ENCODE measurements around the gene KCNAB2. TPM values are rescaled to one million over a fixed set of nuclear protein-coding genes. Genes with fewer than 3 reads are reported as not detected.

The KCNAB2 gene
- total RNA-seq, 1 experiment from 2014 or later, result 11.0 TPM

GRCh38 chr1:6003568-6004411, 41.9 kb upstream of the KCNAB2 start:
- TF ChIP-seq CTCF (IDR thresholded peaks at IDR 0.05; ENCODE audit: insufficient read depth in 1 of 2, low read depth in 1 of 2, low read length in 1 of 2, severe bottlenecking in 1 of 2, unreplicated experiment in 1 of 2), result no peak
- H3K27me3 Mint-ChIP-seq (ENCODE audit: insufficient read depth, unreplicated experiment), result no peaks in the 10 kb centered on the region
- Histone ChIP-seq H3K27me3 (replicated peaks; ENCODE audit: control insufficient read depth, insufficient read depth, low read length) (no peaks in the 10 kb centered on the region), H3K4me3 (ENCODE audit: low read depth, low read length) (no peak overlapping the region), H3K4me1 (peaks cover 3% of the 10 kb centered on the region), H3K36me3 (ENCODE audit: control insufficient read depth, insufficient read depth, low read length) (no peaks in the 10 kb centered on the region), H3K9me3 (no peaks in the 10 kb centered on the region)
- BruUV-seq (replicated peaks), result no TSS peak
- H3K36me3 Mint-ChIP-seq (ENCODE audit: insufficient read depth, unreplicated experiment), result no peaks in the 10 kb centered on the region
- H3K27ac Mint-ChIP-seq (ENCODE audit: unreplicated experiment), result no peak overlapping the region
- no peak for DNase-seq
- ChIA-PET POLR2A (no interaction called here), CTCF (no interaction called here)
- no peak overlapping the region for H3K4me3 Mint-ChIP-seq (ENCODE audit: unreplicated experiment)
- H3K9me3 Mint-ChIP-seq (ENCODE audit: unreplicated experiment), result no peaks in the 10 kb centered on the region
- H3K4me1 Mint-ChIP-seq (ENCODE audit: low read depth, unreplicated experiment), result no peaks in the 10 kb centered on the region
- intact Hi-C loops (cut with micrococcal nuclease; ENCODE audit: unreplicated experiment), result no loop called here

DNA sequence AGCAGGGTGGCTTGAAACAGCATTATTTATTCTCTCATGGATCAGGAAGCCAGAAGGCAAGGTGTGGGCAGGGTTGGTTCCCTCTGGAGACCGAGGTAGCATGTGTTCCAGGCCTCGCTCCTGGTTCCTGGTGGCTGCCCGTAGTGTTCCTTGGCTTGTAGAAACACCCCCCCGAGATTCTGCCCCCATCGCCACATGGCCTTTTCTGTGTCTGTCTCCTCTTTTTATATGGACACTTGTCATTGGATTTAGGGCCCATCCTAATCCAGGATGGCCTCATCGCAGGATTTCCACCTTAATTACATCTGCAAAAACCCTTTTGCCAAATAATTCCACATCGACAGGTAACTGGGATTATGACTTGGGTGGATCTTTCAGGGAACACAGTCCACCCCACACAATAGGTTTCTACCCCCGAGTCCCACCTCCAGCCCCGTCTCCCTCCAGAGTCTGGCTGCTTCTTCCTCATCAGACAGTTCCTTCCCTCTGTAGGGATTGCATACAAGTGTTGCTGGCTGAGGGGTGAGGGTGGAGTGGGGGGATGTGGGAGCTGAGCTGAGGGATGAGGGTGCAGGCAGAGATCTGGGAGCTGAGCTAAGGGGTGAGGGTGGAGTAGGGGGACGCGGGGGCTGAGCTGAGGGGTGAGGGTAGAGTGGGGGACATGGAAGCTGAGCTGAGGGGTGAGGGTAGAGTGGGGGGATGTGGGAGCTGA, 41.1 kb upstream of the KCNAB2 start:
- Mint-ChIP-seq H3K36me3 (ENCODE audit: insufficient read depth, unreplicated experiment) (no peaks in the 10 kb centered on the region), H3K4me3 (ENCODE audit: unreplicated experiment) (no peak overlapping the region), H3K4me1 (ENCODE audit: low read depth, unreplicated experiment) (peaks cover 3% of the 10 kb centered on the region), H3K9me3 (ENCODE audit: unreplicated experiment) (no peaks in the 10 kb centered on the region), H3K27me3 (ENCODE audit: insufficient read depth, unreplicated experiment) (no peaks in the 10 kb centered on the region), H3K27ac (ENCODE audit: unreplicated experiment) (no peak overlapping the region)
- H3K27me3 ChIP-seq (replicated peaks; ENCODE audit: control insufficient read depth, insufficient read depth, low read length), result no peaks in the 10 kb centered on the region
- DNase-seq, result no peak
- no peak overlapping the region for H3K4me3 ChIP-seq (ENCODE audit: low read depth, low read length)
- H3K36me3 ChIP-seq (ENCODE audit: control insufficient read depth, insufficient read depth, low read length), result no peaks in the 10 kb centered on the region
- no TSS peak for BruUV-seq (replicated peaks)
- CTCF ChIA-PET, result no interaction called here
- no peaks in the 10 kb centered on the region for H3K9me3 ChIP-seq
- peaks cover 11% of the 10 kb centered on the region for H3K4me1 ChIP-seq
- TF ChIP-seq CTCF (IDR thresholded peaks at IDR 0.05; ENCODE audit: insufficient read depth in 1 of 2, low read depth in 1 of 2, low read length in 1 of 2, severe bottlenecking in 1 of 2, unreplicated experiment in 1 of 2), result no peak
- intact Hi-C loops (cut with micrococcal nuclease; ENCODE audit: unreplicated experiment), result no loop called here
- POLR2A ChIA-PET, result no interaction called here

- H3K4me3 ChIP-seq (ENCODE audit: low read depth, low read length), result no peak overlapping the region
- DNase-seq, result no peak
- H3K9me3 ChIP-seq, result no peaks in the 10 kb centered on the region
- H3K36me3 Mint-ChIP-seq (ENCODE audit: insufficient read depth, unreplicated experiment), result no peaks in the 10 kb centered on the region
- ChIA-PET POLR2A (no interaction called here), CTCF (no interaction called here)
- BruUV-seq (replicated peaks), result no TSS peak
- no peaks in the 10 kb centered on the region for H3K27me3 ChIP-seq (replicated peaks; ENCODE audit: control insufficient read depth, insufficient read depth, low read length)
- no peaks in the 10 kb centered on the region for H3K36me3 ChIP-seq (ENCODE audit: control insufficient read depth, insufficient read depth, low read length)
- H3K4me3 Mint-ChIP-seq (ENCODE audit: unreplicated experiment), result no peak overlapping the region
- H3K4me1 ChIP-seq, result peaks cover 16% of the 10 kb centered on the region
- no peak for TF ChIP-seq CTCF (IDR thresholded peaks at IDR 0.05; ENCODE audit: insufficient read depth in 1 of 2, low read depth in 1 of 2, low read length in 1 of 2, severe bottlenecking in 1 of 2, unreplicated experiment in 1 of 2)
- H3K27me3 Mint-ChIP-seq (ENCODE audit: insufficient read depth, unreplicated experiment), result no peaks in the 10 kb centered on the region
- intact Hi-C loops (cut with micrococcal nuclease; ENCODE audit: unreplicated experiment), result no loop called here
- H3K27ac Mint-ChIP-seq (ENCODE audit: unreplicated experiment), result no peak overlapping the region
- peaks cover 7% of the 10 kb centered on the region for H3K4me1 Mint-ChIP-seq (ENCODE audit: low read depth, unreplicated experiment)
- no peaks in the 10 kb centered on the region for H3K9me3 Mint-ChIP-seq (ENCODE audit: unreplicated experiment)
Measured at GRCh38 chr1:6005276-6005917, 40.3 kb upstream of the KCNAB2 start.
